ENCODE measurements around the gene DIP2B.

DNA sequence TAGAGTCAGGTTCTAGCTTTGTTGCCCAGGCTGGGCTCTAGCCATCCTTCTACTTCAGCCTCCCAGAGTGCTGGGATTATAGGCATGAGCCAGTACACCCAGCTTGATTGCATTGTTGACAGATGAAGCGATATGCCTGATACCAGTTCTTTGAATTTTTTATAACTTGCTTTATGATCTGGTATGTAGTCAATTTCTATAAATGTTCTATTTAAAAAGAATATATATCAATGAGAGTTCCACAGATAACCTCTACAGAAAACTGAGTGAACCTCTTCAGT lies 99.8 kb downstream of the DIP2B start:
- TF ChIP-seq, protein P1, sequence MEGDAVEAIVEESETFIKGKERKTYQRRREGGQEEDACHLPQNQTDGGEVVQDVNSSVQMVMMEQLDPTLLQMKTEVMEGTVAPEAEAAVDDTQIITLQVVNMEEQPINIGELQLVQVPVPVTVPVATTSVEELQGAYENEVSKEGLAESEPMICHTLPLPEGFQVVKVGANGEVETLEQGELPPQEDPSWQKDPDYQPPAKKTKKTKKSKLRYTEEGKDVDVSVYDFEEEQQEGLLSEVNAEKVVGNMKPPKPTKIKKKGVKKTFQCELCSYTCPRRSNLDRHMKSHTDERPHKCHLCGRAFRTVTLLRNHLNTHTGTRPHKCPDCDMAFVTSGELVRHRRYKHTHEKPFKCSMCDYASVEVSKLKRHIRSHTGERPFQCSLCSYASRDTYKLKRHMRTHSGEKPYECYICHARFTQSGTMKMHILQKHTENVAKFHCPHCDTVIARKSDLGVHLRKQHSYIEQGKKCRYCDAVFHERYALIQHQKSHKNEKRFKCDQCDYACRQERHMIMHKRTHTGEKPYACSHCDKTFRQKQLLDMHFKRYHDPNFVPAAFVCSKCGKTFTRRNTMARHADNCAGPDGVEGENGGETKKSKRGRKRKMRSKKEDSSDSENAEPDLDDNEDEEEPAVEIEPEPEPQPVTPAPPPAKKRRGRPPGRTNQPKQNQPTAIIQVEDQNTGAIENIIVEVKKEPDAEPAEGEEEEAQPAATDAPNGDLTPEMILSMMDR (CRISPR knock-in tag; IDR thresholded peaks at IDR 0.05) = no peak
- TF ChIP-seq EZH2 (conservative IDR thresholded peaks at IDR 0.05; ENCODE audit: low read depth, low read length) = no peak
- no peak for TF ChIP-seq ARNTL (CRISPR knock-in tag; IDR thresholded peaks at IDR 0.05)
- TF ChIP-seq, protein P2, sequence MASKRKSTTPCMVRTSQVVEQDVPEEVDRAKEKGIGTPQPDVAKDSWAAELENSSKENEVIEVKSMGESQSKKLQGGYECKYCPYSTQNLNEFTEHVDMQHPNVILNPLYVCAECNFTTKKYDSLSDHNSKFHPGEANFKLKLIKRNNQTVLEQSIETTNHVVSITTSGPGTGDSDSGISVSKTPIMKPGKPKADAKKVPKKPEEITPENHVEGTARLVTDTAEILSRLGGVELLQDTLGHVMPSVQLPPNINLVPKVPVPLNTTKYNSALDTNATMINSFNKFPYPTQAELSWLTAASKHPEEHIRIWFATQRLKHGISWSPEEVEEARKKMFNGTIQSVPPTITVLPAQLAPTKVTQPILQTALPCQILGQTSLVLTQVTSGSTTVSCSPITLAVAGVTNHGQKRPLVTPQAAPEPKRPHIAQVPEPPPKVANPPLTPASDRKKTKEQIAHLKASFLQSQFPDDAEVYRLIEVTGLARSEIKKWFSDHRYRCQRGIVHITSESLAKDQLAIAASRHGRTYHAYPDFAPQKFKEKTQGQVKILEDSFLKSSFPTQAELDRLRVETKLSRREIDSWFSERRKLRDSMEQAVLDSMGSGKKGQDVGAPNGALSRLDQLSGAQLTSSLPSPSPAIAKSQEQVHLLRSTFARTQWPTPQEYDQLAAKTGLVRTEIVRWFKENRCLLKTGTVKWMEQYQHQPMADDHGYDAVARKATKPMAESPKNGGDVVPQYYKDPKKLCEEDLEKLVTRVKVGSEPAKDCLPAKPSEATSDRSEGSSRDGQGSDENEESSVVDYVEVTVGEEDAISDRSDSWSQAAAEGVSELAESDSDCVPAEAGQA (IDR thresholded peaks at IDR 0.05; ENCODE audit: low read depth) = no peak
- TF ChIP-seq, protein P2 (CRISPR knock-in tag; IDR thresholded peaks at IDR 0.05; ENCODE audit: borderline replicate concordance) = no peak
